B cell (primary cell): Measurements from ENCODE around the gene PAPPA. TPM values are rescaled to one million over a fixed set of nuclear protein-coding genes. Genes with fewer than 3 reads are reported as not detected.

Experiments used
- ATAC-seq: fragments of 200-7000 bp; cut with Tn5 transposase; one replicate; pipeline ENCODE4 v1.10.0; 2021; ENCODE audit warnings: low read depth, mild to moderate bottlenecking, moderate number of reproducible peaks, moderate library complexity
- CTCF ChIA-PET: fragments of 350-600 bp; sonication (Branson Sonifier 250); formaldehyde crosslinking; loops from one replicate; lab custom pipeline; 2021; ENCODE audit warnings: antibody characterized with exemption, inconsistent platforms; lab: Charles Lee
- POLR2A ChIA-PET: fragments of 350-600 bp; sonication (Branson Sonifier 250); formaldehyde crosslinking; loops from one replicate; lab custom pipeline; 2021; ENCODE audit warnings: antibody characterized with exemption; lab: Charles Lee
- DNase-seq: peaks from one replicate; pipeline ENCODE4 v3.0.0; 2013
- H2AFZ ChIP-seq: 2 replicates; pipeline ENCODE4 v1.6.1; 2012; ENCODE audit warnings: mild to moderate bottlenecking, low read depth, low read length; ENCODE audit not compliant: insufficient read depth, poor library complexity, severe bottlenecking
- H3K27ac ChIP-seq, 2 donors: 1 replicate in 1 of 2; 2 replicates in 1 of 2; pipeline ENCODE4 v1.5.1; 2012 to 2013; ENCODE audit warnings: low read length in 2 of 2, mild to moderate bottlenecking in 2 of 2, moderate library complexity in 1 of 2
- H3K27me3 ChIP-seq, 4 experiments: fragments of 200-600 bp in 1 of 4; sonication (generic) in 1 of 4; replicated peaks in 1 of 4; 1 replicate in 2 of 4; 2 replicates in 2 of 4; pipeline versions ENCODE4 v1.6.1 to v1.7.0; 2013 to 2016; ENCODE audit warnings: low read length in 3 of 4, mild to moderate bottlenecking in 2 of 4, mixed read lengths in 1 of 4, moderate library complexity in 1 of 4; ENCODE audit not compliant: insufficient read depth in 4 of 4, control insufficient read depth in 3 of 4; ENCODE audit errors: control extremely low read depth in 1 of 4
- H3K36me3 ChIP-seq, 2 experiments: replicated peaks in 1 of 2; 1 replicate in 1 of 2; 2 replicates in 1 of 2; pipeline versions ENCODE4 v1.6.1 to v1.7.1; 2013; ENCODE audit warnings: low read length in 1 of 2; ENCODE audit not compliant: insufficient read depth in 2 of 2, control insufficient read depth in 1 of 2; ENCODE audit errors: control extremely low read depth in 1 of 2, extremely low read depth in 1 of 2
- H3K4me1 ChIP-seq, 2 donors: fragments of 200-600 bp in 1 of 2; sonication (generic) in 1 of 2; 1 replicate in 1 of 2; 2 replicates in 1 of 2; pipeline versions ENCODE4 v1.5.1 to v1.6.1; 2013 to 2017; ENCODE audit warnings: low read length in 2 of 2; ENCODE audit not compliant: control insufficient read depth in 2 of 2, insufficient read depth in 2 of 2
- H3K4me2 ChIP-seq: replicated peaks from 2 replicates; pipeline ENCODE3; 2012; ENCODE audit warnings: mild to moderate bottlenecking, low read depth, low read length; ENCODE audit not compliant: poor library complexity, severe bottlenecking
- H3K4me3 ChIP-seq, 5 experiments: fragments of 200-600 bp in 1 of 5; sonication (generic) in 1 of 5; 1 replicate in 3 of 5; 2 replicates in 2 of 5; pipeline versions ENCODE4 v1.5.1 to v1.7.0; 2011 to 2016; ENCODE audit warnings: low read length in 4 of 5, mild to moderate bottlenecking in 4 of 5, low read depth in 2 of 5, control low read depth in 1 of 5, moderate library complexity in 1 of 5; ENCODE audit not compliant: insufficient read depth in 1 of 5; ENCODE audit errors: control extremely low read depth in 1 of 5, extremely low read depth in 1 of 5
- H3K79me2 ChIP-seq: fragments of 200-600 bp; sonication (generic); one replicate; pipeline ENCODE4 v1.6.0; 2016; ENCODE audit warnings: low read length; ENCODE audit not compliant: control insufficient read depth, insufficient read depth
- H3K9ac ChIP-seq: fragments of 200-600 bp; sonication (generic); 2 replicates; pipeline ENCODE4 v1.6.1; 2017; ENCODE audit warnings: mild to moderate bottlenecking, low read length, moderate library complexity
- H3K9me3 ChIP-seq, 3 donors: one replicate each; pipeline versions ENCODE4 v1.6.1 to v1.7.1; 2013; ENCODE audit warnings: low read length in 2 of 3; ENCODE audit not compliant: control insufficient read depth in 2 of 3, insufficient read depth in 1 of 3; ENCODE audit errors: control extremely low read depth in 1 of 3
- H4K20me1 ChIP-seq: 2 replicates; pipeline ENCODE4 v1.6.0; 2012; ENCODE audit warnings: mild to moderate bottlenecking, low read length; ENCODE audit not compliant: insufficient read depth, control insufficient read depth, poor library complexity, severe bottlenecking
- H3K27ac Mint-ChIP-seq: one replicate; pipeline ENCODE4 v1.8.0; 2021; ENCODE audit warnings: mixed read lengths
- H3K27me3 Mint-ChIP-seq: one replicate; pipeline ENCODE4 v1.8.0; 2021; ENCODE audit warnings: mixed read lengths
- H3K4me1 Mint-ChIP-seq: one replicate; pipeline ENCODE4 v1.8.0; 2021; ENCODE audit warnings: mixed read lengths
- H3K4me3 Mint-ChIP-seq: one replicate; pipeline ENCODE4 v1.8.0; 2021; ENCODE audit warnings: mixed read lengths
- H3K9me3 Mint-ChIP-seq: one replicate; pipeline ENCODE4 v1.8.0; 2022; ENCODE audit warnings: mixed read lengths; ENCODE audit not compliant: insufficient read depth
- CTCF ChIP-seq: fragments of 200-600 bp; IDR thresholded peaks from one replicate; pipeline ENCODE4 v1.8.0; 2022; ENCODE audit warnings: antibody characterized with exemption, mild to moderate bottlenecking
- EZH2 ChIP-seq: IDR thresholded peaks from 2 replicates; pipeline ENCODE4 v1.6.1; 2012; ENCODE audit warnings: borderline replicate concordance, low read depth, mild to moderate bottlenecking, moderate library complexity, low read length; ENCODE audit not compliant: insufficient read depth, poor library complexity, severe bottlenecking
- WGBS: methylation state at CpG from one replicate; pipeline ENCODE4 v1.1.5; 2013; ENCODE audit warnings: missing lambda C conversion rate; ENCODE audit not compliant: insufficient coverage; 5-methylcytosine and 5-hydroxymethylcytosine counted together
- intact Hi-C: fragments of 100-400 bp; cut with micrococcal nuclease; formaldehyde crosslinking; loops from one replicate; pipeline ENCODE4 v1.10.0; 2022
- polyA plus RNA-seq: library from polyadenylated mRNA; depleted of rRNA; stranded (reverse); fragments of >200 nt; gene quantifications from 2 replicates; pipeline ENCODE4 v1.2.3, GENCODE V29; 2012
- total RNA-seq, 2 donors: library from RNA; stranded (reverse); fragments of 120-200 nt in 1 of 2; gene quantifications; 1 replicate in 1 of 2; 2 replicates in 1 of 2; pipeline versions ENCODE4 v1.2.3 to v1.2.4, GENCODE V29; 2013 to 2022

The PAPPA gene
- total and polyA plus RNA-seq, 2 donors (not counting 1 experiment from before 2014, with no cell fraction given), result not detected

GRCh38 chr9:116209414-116210116, 56.0 kb downstream of the PAPPA start:
- Mint-ChIP-seq H3K27me3 (no peaks in the 10 kb centered on the region), H3K4me3 (no peak overlapping the region), H3K9me3 (no peaks in the 10 kb centered on the region), H3K27ac (no peak overlapping the region), H3K4me1 (no peaks in the 10 kb centered on the region)
- ATAC-seq (no peak), DNase-seq (no peak)
- no CpG with 5 or more reads among the region's 1 CpG for WGBS
- TF ChIP-seq EZH2 (no peak), CTCF (no peak)
- intact Hi-C loops, result no loop called here
- Histone ChIP-seq H3K4me3 (no peak overlapping the region), H4K20me1 (no peaks in the 10 kb centered on the region), H3K27me3 (no peaks in the 10 kb centered on the region), H3K9ac (no peak overlapping the region), H3K27ac (no peak overlapping the region), H3K4me2 (no peak overlapping the region), H3K9me3 (no peaks in the 10 kb centered on the region), H3K36me3 (no peaks in the 10 kb centered on the region), H2AFZ (no peak overlapping the region), H3K4me1 (no peaks in the 10 kb centered on the region), H3K79me2 (no peaks in the 10 kb centered on the region)
- ChIA-PET CTCF (no interaction called here), POLR2A (no interaction called here)

- ATAC-seq (no peak), DNase-seq (no peak)
- peaks cover 6% of the 10 kb centered on the region for H3K9me3 Mint-ChIP-seq
- no peaks in the 10 kb centered on the region for H3K9me3 ChIP-seq
- no peak overlapping the region for H3K4me3 Mint-ChIP-seq
- H3K4me1 Mint-ChIP-seq, result no peaks in the 10 kb centered on the region
- ChIA-PET CTCF (no interaction called here), POLR2A (no interaction called here)
- H3K27me3 Mint-ChIP-seq, result no peaks in the 10 kb centered on the region
- H3K9ac ChIP-seq, result no peak overlapping the region
- TF ChIP-seq EZH2, result no peak
- no peak for TF ChIP-seq CTCF
- intact Hi-C loops, result no loop called here
- no peak overlapping the region for H3K27ac ChIP-seq
- no peak overlapping the region for H2AFZ ChIP-seq
- H3K4me3 ChIP-seq, result no peak overlapping the region
- no peak overlapping the region for H3K4me2 ChIP-seq
- no peaks in the 10 kb centered on the region for H3K27me3 ChIP-seq
- 29% methylated on average over 1 of the region's 2 CpGs for WGBS
- no peaks in the 10 kb centered on the region for H3K79me2 ChIP-seq
- no peaks in the 10 kb centered on the region for H3K4me1 ChIP-seq
- H3K36me3 ChIP-seq, result no peaks in the 10 kb centered on the region
- H4K20me1 ChIP-seq, result no peaks in the 10 kb centered on the region
- H3K27ac Mint-ChIP-seq, result no peak overlapping the region
These were observed 59.5 kb downstream of the PAPPA start for GRCh38 chr9:116212986-116213692.
